AG04450 (cell line): ENCODE results near the gene KRT85. TPM values are rescaled to one million over a fixed set of nuclear protein-coding genes. Genes with fewer than 3 reads are reported as not detected.

ENCODE experiments used
- CTCF ChIA-PET: fragments of 300-600, 350-600 bp; formaldehyde crosslinking; extraction: SDS; loops from one replicate; lab custom pipeline; 2022; ENCODE audit warnings: antibody characterized with exemption, inconsistent platforms; lab: Charles Lee
- POLR2A ChIA-PET: fragments of 350-600 bp; formaldehyde crosslinking; extraction: SDS; loops from one replicate; lab custom pipeline; 2021; ENCODE audit warnings: antibody characterized with exemption, inconsistent platforms; lab: Yijun Ruan, JAX
- DNase-seq: peaks from one replicate; pipeline ENCODE4 v3.0.0-alpha.2; 2011; ENCODE audit warnings: low read depth, low spot score
- H3K27ac ChIP-seq: one replicate; pipeline ENCODE4 v1.5.1; 2012; ENCODE audit warnings: low read depth, low read length, control low read depth
- H3K27me3 ChIP-seq: one replicate; pipeline ENCODE4 v1.6.0; 2012; ENCODE audit warnings: low read length; ENCODE audit not compliant: control insufficient read depth, insufficient read depth
- H3K4me3 ChIP-seq: 2 replicates; pipeline ENCODE4 v1.5.1; 2011; ENCODE audit warnings: mild to moderate bottlenecking, low read depth, low read length, control low read depth
- H3K9me3 ChIP-seq: 2 replicates; pipeline ENCODE4 v1.5.1; 2012; ENCODE audit warnings: low read length; ENCODE audit not compliant: control insufficient read depth, insufficient read depth
- polyA plus RNA-seq: library from polyadenylated mRNA; depleted of rRNA; stranded (reverse); fragments of >200 nt; gene quantifications from 2 replicates; pipeline ENCODE4 v1.2.3, GENCODE V29; 2011
- TF ChIP-seq, protein P1 (sequence below): IDR thresholded peaks from 2 replicates; pipeline ENCODE4 v1.5.1; 2011; ENCODE audit warnings: low read depth, low read length, control low read depth, inconsistent platforms

Gene KRT85
- polyA plus RNA-seq, 1 experiment: not detected

- Histone ChIP-seq H3K27ac (no peak within 1 kb of the TSS), H3K4me3 (no peak within 1 kb of the TSS), H3K9me3 (no peaks in the 10 kb centered on the region), H3K27me3 (peaks cover 15% of the 10 kb centered on the region)
- TF ChIP-seq, protein P1, sequence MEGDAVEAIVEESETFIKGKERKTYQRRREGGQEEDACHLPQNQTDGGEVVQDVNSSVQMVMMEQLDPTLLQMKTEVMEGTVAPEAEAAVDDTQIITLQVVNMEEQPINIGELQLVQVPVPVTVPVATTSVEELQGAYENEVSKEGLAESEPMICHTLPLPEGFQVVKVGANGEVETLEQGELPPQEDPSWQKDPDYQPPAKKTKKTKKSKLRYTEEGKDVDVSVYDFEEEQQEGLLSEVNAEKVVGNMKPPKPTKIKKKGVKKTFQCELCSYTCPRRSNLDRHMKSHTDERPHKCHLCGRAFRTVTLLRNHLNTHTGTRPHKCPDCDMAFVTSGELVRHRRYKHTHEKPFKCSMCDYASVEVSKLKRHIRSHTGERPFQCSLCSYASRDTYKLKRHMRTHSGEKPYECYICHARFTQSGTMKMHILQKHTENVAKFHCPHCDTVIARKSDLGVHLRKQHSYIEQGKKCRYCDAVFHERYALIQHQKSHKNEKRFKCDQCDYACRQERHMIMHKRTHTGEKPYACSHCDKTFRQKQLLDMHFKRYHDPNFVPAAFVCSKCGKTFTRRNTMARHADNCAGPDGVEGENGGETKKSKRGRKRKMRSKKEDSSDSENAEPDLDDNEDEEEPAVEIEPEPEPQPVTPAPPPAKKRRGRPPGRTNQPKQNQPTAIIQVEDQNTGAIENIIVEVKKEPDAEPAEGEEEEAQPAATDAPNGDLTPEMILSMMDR: no peak
- DNase-seq: no peak
- POLR2A ChIA-PET: no interaction called here
- CTCF ChIA-PET: no interaction called here
Observed at GRCh38 chr12:52405922-52406385, 38.7 kb upstream of the KRT85 start, which contains the start of gene KRT82. Gene KRT82 (minus strand): TSS chr12:52406335. CDS start chr12:52406277, 58 bp downstream.

DNA sequence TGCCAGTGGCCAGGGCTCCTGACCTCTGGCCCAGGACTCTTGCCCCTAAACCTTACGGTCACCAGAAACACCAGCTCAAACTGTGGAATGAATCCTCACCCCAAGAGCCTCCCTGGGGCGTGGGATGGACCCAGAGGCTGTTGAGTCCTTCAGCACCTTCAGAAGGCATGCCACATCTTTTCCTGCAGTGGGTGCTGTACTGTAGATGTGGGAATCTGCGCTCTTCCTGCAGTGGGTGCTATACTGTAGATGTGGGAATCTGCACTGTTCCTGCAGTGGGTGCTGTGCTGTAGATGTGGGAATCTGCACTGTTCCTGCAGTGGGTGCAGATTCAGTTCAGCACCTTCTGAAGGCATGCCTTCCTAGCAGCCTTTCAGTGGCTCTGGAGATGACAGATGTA lies 37.7 kb upstream of the KRT85 start:
- peaks cover 15% of the 10 kb centered on the region for H3K27me3 ChIP-seq

DNA sequence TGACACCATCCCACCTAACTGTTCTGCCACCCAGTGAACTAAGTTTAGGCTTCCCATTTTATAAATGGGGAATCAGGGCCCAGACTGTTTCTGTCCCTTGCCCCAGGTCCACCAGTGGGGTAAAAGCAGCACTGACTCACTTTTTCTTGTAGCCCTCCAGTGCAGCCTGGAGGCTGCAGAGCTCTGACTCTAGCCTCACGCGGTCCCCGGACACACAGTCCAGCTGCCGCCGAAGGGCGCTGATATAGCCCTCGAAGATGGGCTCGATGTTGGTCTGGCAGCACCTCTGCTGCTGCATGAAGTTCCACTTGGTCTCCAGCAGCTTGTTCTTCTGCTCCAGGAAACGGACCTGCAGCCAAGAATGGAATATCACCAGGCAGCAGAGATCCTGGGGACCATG lies 36.3 kb upstream of the KRT85 start:
- DNase-seq: no peak
- no peak overlapping the region for H3K27ac ChIP-seq
- H3K9me3 ChIP-seq: no peaks in the 10 kb centered on the region
- peaks cover 15% of the 10 kb centered on the region for H3K27me3 ChIP-seq
- TF ChIP-seq, protein P1: no peak
- no peak overlapping the region for H3K4me3 ChIP-seq
- ChIA-PET CTCF (no interaction called here), POLR2A (no interaction called here)

More for the DNA sequence above, 37.7 kb upstream of the KRT85 start:
- H3K9me3 ChIP-seq: no peaks in the 10 kb centered on the region
- no peak overlapping the region for H3K4me3 ChIP-seq
- H3K27ac ChIP-seq: no peak overlapping the region
- no peak for DNase-seq
- TF ChIP-seq, protein P1: no peak
- POLR2A ChIA-PET: no interaction called here
- CTCF ChIA-PET: no interaction called here

DNA sequence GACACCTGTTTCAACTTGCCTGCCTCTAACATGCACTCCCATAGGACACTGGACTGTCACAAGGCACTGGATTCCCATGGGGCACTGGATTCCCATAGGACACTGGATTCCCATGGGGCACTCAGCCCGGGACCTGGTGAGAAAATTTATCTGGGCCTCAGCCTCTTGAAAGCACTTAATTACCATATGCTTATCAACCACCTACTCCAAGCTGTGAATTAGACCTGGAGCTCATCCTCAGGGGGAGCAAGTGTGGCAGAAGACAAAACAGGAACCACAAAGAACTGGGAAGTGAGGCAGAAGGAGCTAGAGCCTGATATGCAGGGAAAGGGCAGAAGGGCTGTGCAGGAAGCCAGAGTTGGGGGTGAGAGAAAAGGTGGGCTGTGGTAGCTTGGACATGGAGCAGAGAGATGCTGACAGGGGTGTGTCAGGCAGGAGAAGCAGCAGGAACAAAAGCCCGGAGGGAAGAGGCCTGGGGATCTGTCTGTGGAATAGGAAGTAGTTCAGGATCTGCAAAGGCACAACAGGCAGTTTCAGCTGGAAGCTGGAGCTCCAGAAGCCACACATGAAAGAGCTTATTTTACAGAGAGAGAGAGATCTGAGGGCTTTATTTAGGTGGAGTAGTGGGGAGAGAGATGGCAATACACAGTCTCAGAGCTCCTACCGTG lies 35.7 kb upstream of the KRT85 start:
- no peak for DNase-seq

DNA sequence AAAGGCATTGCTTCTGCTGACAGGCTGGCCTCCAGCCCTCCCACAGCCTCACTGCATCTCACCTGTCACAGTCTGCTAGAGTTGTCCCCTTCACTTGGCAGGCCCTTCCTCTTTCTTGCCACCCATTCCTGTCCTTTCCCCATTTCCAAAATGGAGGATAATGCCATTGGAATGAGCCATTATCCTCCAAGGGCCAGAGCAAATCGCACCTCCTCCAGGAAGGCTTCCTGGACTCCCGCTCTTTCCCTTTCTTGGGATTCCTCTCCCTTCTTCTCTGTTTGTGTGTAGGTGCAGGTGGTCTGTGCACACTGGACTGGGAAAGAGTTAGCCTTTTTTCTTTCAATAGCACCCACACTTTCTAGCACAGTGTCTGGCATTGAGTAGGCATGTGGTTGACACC lies 35.1 kb upstream of the KRT85 start:
- Histone ChIP-seq H3K4me3 (no peak overlapping the region), H3K27me3 (peaks cover 10% of the 10 kb centered on the region), H3K9me3 (no peaks in the 10 kb centered on the region), H3K27ac (no peak overlapping the region)
- DNase-seq: no peak
- POLR2A ChIA-PET: no interaction called here
- CTCF ChIA-PET: interaction anchor here (2.8 kb wide), 1 partner anchor 30 kb away, joined by 9 read pairs; no protein-coding TSS in a partner anchor
- TF ChIP-seq, protein P1: no peak

More for the DNA sequence above, 35.7 kb upstream of the KRT85 start:
- H3K4me3 ChIP-seq: no peak overlapping the region
- POLR2A ChIA-PET: no interaction called here
- TF ChIP-seq, protein P1: no peak
- H3K9me3 ChIP-seq: no peaks in the 10 kb centered on the region
- CTCF ChIA-PET: interaction anchor here (2.8 kb wide), 1 partner anchor 31 kb away, joined by 9 read pairs; no protein-coding TSS in a partner anchor
- no peak overlapping the region for H3K27ac ChIP-seq
- H3K27me3 ChIP-seq: peaks cover 11% of the 10 kb centered on the region
